Chondrocyte (in vitro differentiated cells): ENCODE measurements around the gene GALM. TPM values are rescaled to one million over a fixed set of nuclear protein-coding genes. Genes with fewer than 3 reads are reported as not detected.

Experiments
- DNase-seq: peaks from one replicate; pipeline ENCODE4 v3.0.0; 2021; ENCODE audit warnings: mixed read lengths, low spot score
- H3K27ac Mint-ChIP-seq: one replicate; pipeline ENCODE4 v1.8.0; 2021; ENCODE audit warnings: mild to moderate bottlenecking, moderate library complexity, mixed read lengths; ENCODE audit not compliant: unreplicated experiment
- H3K27me3 Mint-ChIP-seq: 2 replicates; pipeline ENCODE4 v1.8.0; 2021; ENCODE audit warnings: low read depth, mixed read lengths
- H3K36me3 Mint-ChIP-seq: 2 replicates; pipeline ENCODE4 v1.8.0; 2021; ENCODE audit warnings: low read depth, mixed read lengths
- H3K4me1 Mint-ChIP-seq: 2 replicates; pipeline ENCODE4 v1.8.0; 2021; ENCODE audit warnings: low read depth, mild to moderate bottlenecking, mixed read lengths
- H3K4me3 Mint-ChIP-seq: one replicate; pipeline ENCODE4 v1.8.0; 2021; ENCODE audit warnings: mild to moderate bottlenecking, moderate library complexity, mixed read lengths; ENCODE audit not compliant: unreplicated experiment
- H3K9me3 Mint-ChIP-seq: 2 replicates; pipeline ENCODE4 v1.8.0; 2021; ENCODE audit warnings: low read depth, mixed read lengths
- total RNA-seq: library from RNA; stranded (reverse); gene quantifications from 3 replicates; pipeline ENCODE4 v1.2.1, GENCODE V29; 2021
- TF ChIP-seq, protein P1 (sequence below): fragments of 200-600 bp; sonication (generic); IDR thresholded peaks from 2 replicates; pipeline ENCODE4 v1.5.0; 2021; ENCODE audit warnings: antibody characterized with exemption, mild to moderate bottlenecking, moderate library complexity

GALM gene
- total RNA-seq, 1 donor from 2014 or later: 4.7 TPM

DNA sequence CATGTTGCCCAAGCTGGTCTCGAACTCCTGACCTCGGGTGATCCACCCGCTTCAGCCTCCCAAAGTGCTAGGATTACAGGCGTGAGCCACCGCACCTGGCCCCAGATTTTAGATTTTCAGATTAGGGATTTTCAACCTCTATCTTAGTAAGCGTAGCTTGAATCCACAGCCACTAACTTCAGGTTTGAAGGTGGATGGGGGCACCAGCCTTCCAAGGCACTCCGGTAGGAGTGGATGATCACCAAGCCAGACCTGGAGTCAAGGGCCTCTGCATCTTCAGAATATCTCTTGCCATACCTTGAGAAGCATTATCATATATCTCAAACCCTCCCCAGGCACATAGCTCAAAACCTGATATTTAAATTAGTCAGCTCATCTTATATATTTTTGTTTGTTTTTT is 17.9 kb downstream of the GALM start:
- Mint-ChIP-seq H3K27me3 (no peaks in the 10 kb centered on the region), H3K4me3 (no peak overlapping the region), H3K4me1 (peaks cover 8% of the 10 kb centered on the region), H3K36me3 (peaks cover 12% of the 10 kb centered on the region), H3K9me3 (no peaks in the 10 kb centered on the region), H3K27ac (no peak overlapping the region)
- no peak for DNase-seq
- TF ChIP-seq, protein P1, sequence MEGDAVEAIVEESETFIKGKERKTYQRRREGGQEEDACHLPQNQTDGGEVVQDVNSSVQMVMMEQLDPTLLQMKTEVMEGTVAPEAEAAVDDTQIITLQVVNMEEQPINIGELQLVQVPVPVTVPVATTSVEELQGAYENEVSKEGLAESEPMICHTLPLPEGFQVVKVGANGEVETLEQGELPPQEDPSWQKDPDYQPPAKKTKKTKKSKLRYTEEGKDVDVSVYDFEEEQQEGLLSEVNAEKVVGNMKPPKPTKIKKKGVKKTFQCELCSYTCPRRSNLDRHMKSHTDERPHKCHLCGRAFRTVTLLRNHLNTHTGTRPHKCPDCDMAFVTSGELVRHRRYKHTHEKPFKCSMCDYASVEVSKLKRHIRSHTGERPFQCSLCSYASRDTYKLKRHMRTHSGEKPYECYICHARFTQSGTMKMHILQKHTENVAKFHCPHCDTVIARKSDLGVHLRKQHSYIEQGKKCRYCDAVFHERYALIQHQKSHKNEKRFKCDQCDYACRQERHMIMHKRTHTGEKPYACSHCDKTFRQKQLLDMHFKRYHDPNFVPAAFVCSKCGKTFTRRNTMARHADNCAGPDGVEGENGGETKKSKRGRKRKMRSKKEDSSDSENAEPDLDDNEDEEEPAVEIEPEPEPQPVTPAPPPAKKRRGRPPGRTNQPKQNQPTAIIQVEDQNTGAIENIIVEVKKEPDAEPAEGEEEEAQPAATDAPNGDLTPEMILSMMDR: no peak

DNA sequence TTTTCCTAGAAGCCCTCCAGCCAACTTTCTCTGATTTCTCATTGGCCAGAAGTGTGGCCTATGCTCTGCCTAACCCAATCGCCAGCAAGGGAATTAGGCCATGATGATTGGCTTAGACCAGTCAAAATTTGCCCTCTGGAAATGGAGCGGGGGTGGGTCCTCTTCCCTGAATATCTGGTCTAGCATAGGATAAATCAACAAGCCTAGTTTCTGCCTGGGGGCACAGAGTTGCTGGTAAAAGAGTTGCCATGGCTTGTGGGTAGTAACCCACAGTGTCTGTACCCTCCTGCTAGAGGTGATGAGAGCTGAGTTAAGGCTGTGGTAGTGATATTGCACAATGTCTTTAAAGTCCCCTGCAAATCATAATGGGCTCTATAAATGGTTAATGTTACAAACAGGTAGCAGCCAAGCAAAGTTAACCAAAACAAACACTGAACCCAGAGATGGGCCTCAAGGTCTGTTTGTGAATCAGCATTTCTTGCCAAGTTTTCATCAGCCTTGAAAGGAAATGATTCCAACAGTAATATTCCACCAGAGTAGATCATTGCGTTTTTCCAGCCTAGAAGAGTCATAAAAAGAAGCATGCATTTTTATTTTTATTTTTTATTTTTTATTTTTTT is 19.3 kb downstream of the GALM start:
- H3K4me1 Mint-ChIP-seq: peaks cover 13% of the 10 kb centered on the region
- no peak overlapping the region for H3K27ac Mint-ChIP-seq
- H3K9me3 Mint-ChIP-seq: no peaks in the 10 kb centered on the region
- H3K27me3 Mint-ChIP-seq: no peaks in the 10 kb centered on the region
- TF ChIP-seq, protein P1: no peak
- H3K4me3 Mint-ChIP-seq: no peak overlapping the region
- no peak for DNase-seq
- peaks cover 9% of the 10 kb centered on the region for H3K36me3 Mint-ChIP-seq

DNA sequence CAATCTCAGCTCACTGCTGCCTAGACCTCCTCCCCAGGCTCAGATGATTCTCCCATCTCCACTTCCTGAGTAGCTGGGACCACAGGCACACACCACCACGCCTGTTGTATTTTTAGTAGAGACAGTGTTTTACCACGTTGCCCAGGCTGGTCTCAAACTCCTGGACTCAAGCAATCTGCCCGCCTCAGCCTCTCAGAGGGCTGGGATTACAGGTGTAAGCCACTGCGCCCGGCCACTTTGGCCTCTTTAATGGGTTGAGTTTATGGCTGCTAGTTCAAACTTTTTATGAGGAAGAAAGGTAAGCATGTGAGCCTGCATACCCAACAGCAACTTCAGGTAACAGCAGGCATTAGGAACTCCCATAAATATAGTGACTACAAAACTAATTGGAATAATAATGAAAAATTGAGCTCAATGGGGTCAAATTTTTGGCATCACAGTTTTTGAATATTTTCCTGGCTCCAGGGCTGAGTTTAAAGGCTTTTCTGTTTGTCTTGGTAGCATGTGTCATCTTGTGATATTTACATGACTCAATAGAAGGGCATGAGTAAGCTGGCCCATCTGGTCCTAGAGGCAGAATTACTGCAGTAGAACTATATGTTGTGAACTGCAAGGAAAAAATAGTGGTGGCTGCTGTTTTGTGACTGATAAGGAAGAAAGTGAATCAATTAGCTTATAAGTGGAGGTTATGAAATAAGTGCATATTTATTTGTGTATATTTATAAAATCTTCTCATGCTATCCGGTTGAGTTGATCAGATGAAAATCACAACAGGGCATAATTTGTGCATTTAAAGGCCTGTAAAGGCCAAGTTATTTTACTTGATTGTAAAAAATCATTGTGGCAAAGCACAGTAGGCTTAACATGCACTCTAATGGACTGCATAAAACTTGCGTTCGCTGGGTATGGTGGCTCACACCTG is 24.8 kb downstream of the GALM start:
- H3K9me3 Mint-ChIP-seq: no peaks in the 10 kb centered on the region
- H3K4me3 Mint-ChIP-seq: no peak overlapping the region
- no peaks in the 10 kb centered on the region for H3K27me3 Mint-ChIP-seq
- no peak for DNase-seq
- TF ChIP-seq, protein P1: no peak
- H3K27ac Mint-ChIP-seq: peak overlapping the region; percentile 86
- H3K4me1 Mint-ChIP-seq: peaks cover 27% of the 10 kb centered on the region
- H3K36me3 Mint-ChIP-seq: peaks cover 2% of the 10 kb centered on the region

DNA sequence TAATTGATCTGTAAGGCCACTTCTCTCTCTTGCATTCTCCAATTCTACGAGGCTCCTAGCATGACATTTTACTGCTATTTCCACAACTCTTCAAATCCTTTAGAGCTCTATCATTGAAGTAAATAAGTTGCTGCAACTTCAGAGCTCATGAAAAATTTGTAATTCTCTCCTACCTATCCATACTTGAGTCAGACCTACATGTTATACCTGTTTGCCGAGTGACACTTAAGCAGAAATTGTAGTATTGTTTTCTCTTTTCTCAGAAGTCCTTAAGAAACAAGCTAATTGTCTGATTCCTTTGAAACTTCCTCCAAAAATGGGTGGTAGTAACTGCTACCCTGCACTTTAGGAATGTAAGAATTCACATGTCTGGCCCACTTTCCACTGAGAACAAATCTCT is 26.1 kb downstream of the GALM start:
- Mint-ChIP-seq H3K36me3 (peaks cover 2% of the 10 kb centered on the region), H3K4me1 (peaks cover 23% of the 10 kb centered on the region), H3K27ac (no peak overlapping the region), H3K4me3 (no peak overlapping the region), H3K27me3 (no peaks in the 10 kb centered on the region), H3K9me3 (no peaks in the 10 kb centered on the region)
- TF ChIP-seq, protein P1: no peak
- no peak for DNase-seq

DNA sequence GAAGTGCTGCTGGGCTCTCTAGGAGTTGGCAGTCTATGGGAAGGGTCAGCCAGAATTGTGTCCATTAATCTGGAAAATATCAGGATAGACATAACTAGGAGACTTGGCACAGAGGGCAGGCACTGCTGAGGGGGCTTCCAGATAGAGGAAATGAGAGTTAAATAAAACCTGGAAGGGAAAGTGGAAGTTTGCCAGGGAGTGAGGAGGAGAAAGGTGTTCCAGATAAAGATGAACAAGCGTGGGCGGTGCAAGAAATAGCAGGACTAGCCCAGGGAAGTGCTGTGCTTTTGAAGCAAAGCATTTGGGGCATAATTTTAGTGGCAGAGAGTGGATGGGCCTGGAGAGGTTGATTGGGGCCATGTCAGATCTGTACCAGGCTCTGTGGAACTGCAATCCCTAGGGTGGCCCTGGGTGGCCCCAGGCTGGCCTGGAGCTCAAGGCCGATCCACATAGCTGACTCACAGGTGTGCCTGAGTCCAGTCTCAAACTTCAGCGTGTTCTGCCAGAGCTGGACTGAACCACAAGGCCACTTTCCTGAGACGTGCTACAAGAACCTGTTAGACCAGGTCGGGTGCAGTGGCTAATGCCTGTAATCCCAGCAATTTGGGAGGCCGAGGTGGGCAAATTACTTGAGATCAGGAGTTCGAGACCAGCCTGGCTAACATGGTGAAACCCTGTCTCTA is 26.9 kb downstream of the GALM start:
- DNase-seq: no peak
- no peak overlapping the region for H3K4me3 Mint-ChIP-seq
- H3K9me3 Mint-ChIP-seq: no peaks in the 10 kb centered on the region
- peaks cover 2% of the 10 kb centered on the region for H3K36me3 Mint-ChIP-seq
- no peak overlapping the region for H3K27ac Mint-ChIP-seq
- peaks cover 23% of the 10 kb centered on the region for H3K4me1 Mint-ChIP-seq
- TF ChIP-seq, protein P1: no peak
- no peaks in the 10 kb centered on the region for H3K27me3 Mint-ChIP-seq
